ENCODE measurements around the gene TM7SF2.

DNA sequence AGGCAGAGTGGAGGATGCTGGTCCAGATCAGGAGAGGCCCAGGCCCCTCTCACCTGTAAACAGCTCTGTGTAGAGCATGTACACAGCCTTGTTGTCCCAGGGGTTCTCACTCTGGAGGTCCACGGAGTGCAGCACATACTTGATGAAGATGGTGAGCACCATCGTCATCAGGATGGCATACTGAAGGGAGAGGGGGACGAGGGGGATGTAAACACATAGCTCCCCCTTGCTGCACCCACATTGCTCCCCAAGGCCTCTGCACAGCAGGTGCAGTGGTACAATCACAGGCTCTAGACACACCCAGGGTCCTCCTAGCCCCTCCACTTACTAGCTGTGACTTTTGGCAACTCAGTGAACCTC is 19.7 kb downstream of the TM7SF2 start:
- TF ChIP-seq, protein P1, sequence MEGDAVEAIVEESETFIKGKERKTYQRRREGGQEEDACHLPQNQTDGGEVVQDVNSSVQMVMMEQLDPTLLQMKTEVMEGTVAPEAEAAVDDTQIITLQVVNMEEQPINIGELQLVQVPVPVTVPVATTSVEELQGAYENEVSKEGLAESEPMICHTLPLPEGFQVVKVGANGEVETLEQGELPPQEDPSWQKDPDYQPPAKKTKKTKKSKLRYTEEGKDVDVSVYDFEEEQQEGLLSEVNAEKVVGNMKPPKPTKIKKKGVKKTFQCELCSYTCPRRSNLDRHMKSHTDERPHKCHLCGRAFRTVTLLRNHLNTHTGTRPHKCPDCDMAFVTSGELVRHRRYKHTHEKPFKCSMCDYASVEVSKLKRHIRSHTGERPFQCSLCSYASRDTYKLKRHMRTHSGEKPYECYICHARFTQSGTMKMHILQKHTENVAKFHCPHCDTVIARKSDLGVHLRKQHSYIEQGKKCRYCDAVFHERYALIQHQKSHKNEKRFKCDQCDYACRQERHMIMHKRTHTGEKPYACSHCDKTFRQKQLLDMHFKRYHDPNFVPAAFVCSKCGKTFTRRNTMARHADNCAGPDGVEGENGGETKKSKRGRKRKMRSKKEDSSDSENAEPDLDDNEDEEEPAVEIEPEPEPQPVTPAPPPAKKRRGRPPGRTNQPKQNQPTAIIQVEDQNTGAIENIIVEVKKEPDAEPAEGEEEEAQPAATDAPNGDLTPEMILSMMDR (conservative IDR thresholded peaks at IDR 0.05; ENCODE audit: low read depth, low read length) = no peak
- TF ChIP-seq EZH2 (IDR thresholded peaks at IDR 0.05; ENCODE audit: borderline replicate concordance, low read depth, low read length, poor library complexity, severe bottlenecking) = no peak
